Panc1 (cell line): Measurements from ENCODE around the gene POU4F3.

Experiments
- POLR2AphosphoS5 ChIP-seq: IDR thresholded peaks from 2 replicates; pipeline ENCODE4 v1.6.1; 2012; ENCODE audit warnings: mild to moderate bottlenecking, low read depth, low read length, moderate library complexity
- SIN3A ChIP-seq: IDR thresholded peaks from 2 replicates; pipeline ENCODE4 v1.6.1; 2012; ENCODE audit warnings: low read depth, mild to moderate bottlenecking, low read length, moderate library complexity, borderline replicate concordance; ENCODE audit not compliant: insufficient read depth
- TCF7L2 ChIP-seq: IDR thresholded peaks from 2 replicates; pipeline ENCODE4 v1.6.1; 2011; ENCODE audit warnings: mild to moderate bottlenecking, low read depth, low read length, inconsistent platforms
- TF ChIP-seq, protein P1 (sequence below): fragments of 450-650 bp; IDR thresholded peaks from 2 replicates; pipeline ENCODE4 v1.5.1; 2017; ENCODE audit warnings: mild to moderate bottlenecking
- TF ChIP-seq, protein P2 (sequence below), 2 experiments: IDR thresholded peaks; 2 replicates each; pipeline ENCODE4 v1.6.1; 2011 to 2012; ENCODE audit warnings: low read depth in 2 of 2, control low read depth in 1 of 2, low read length in 1 of 2, mild to moderate bottlenecking in 1 of 2, moderate library complexity in 1 of 2; ENCODE audit not compliant: insufficient read depth in 1 of 2

DNA sequence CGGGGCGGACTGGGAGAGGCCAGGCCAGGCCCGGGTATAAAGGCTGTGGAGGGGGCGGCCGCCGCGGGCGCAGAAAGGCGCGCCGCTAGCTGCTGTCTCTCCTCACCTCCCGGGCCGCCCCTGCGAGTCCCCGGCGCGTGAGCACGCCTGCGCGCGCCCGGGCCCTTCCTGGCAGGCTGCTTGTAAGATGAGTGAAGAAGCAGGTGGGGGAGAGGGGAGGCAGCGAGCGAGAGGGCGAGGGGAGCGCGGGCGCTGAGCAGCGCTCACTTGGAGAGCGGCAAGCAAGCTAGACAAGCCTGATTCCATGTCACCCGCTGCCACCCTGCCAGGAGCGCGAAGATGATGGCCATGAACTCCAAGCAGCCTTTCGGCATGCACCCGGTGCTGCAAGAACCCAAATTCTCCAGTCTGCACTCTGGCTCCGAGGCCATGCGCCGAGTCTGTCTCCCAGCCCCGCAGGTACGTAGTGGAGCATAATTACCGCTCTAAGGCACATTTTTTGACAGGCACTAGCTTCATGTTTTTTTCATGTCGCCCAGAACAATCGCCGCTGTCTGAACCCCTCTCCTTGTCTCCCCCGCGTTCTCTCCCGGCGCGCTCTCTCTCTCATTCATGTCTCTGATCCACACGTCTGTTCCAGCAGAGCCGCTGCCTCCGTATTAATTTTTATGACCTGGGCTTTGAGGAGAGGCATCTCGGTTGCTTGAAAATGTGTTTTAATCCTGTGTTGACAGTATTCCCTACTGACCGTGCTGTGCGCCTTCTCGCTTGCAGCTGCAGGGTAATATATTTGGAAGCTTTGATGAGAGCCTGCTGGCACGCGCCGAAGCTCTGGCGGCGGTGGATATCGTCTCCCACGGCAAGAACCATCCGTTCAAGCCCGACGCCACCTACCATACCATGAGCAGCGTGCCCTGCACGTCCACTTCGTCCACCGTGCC is at the start of gene POU4F3:
- TF ChIP-seq, protein P1, sequence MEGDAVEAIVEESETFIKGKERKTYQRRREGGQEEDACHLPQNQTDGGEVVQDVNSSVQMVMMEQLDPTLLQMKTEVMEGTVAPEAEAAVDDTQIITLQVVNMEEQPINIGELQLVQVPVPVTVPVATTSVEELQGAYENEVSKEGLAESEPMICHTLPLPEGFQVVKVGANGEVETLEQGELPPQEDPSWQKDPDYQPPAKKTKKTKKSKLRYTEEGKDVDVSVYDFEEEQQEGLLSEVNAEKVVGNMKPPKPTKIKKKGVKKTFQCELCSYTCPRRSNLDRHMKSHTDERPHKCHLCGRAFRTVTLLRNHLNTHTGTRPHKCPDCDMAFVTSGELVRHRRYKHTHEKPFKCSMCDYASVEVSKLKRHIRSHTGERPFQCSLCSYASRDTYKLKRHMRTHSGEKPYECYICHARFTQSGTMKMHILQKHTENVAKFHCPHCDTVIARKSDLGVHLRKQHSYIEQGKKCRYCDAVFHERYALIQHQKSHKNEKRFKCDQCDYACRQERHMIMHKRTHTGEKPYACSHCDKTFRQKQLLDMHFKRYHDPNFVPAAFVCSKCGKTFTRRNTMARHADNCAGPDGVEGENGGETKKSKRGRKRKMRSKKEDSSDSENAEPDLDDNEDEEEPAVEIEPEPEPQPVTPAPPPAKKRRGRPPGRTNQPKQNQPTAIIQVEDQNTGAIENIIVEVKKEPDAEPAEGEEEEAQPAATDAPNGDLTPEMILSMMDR, result no peak
- TF ChIP-seq POLR2AphosphoS5, result no peak
- no peak for TF ChIP-seq SIN3A
- TF ChIP-seq, protein P2, sequence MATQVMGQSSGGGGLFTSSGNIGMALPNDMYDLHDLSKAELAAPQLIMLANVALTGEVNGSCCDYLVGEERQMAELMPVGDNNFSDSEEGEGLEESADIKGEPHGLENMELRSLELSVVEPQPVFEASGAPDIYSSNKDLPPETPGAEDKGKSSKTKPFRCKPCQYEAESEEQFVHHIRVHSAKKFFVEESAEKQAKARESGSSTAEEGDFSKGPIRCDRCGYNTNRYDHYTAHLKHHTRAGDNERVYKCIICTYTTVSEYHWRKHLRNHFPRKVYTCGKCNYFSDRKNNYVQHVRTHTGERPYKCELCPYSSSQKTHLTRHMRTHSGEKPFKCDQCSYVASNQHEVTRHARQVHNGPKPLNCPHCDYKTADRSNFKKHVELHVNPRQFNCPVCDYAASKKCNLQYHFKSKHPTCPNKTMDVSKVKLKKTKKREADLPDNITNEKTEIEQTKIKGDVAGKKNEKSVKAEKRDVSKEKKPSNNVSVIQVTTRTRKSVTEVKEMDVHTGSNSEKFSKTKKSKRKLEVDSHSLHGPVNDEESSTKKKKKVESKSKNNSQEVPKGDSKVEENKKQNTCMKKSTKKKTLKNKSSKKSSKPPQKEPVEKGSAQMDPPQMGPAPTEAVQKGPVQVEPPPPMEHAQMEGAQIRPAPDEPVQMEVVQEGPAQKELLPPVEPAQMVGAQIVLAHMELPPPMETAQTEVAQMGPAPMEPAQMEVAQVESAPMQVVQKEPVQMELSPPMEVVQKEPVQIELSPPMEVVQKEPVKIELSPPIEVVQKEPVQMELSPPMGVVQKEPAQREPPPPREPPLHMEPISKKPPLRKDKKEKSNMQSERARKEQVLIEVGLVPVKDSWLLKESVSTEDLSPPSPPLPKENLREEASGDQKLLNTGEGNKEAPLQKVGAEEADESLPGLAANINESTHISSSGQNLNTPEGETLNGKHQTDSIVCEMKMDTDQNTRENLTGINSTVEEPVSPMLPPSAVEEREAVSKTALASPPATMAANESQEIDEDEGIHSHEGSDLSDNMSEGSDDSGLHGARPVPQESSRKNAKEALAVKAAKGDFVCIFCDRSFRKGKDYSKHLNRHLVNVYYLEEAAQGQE (IDR thresholded peaks at IDR 0.05; ENCODE audit: insufficient read depth in 1 of 2, low read depth in 2 of 2, low read length in 1 of 2), result no peak
- TF ChIP-seq TCF7L2, result no peak
